Endothelial cell of umbilical vein (primary cell): ENCODE data around the gene CARD11. TPM values are rescaled to one million over a fixed set of nuclear protein-coding genes. Genes with fewer than 3 reads are reported as not detected.

Experiments
- BruUV-seq: library from RNA; stranded (reverse); fragments of 400-500 nt; replicated peaks from 2 replicates; lab custom pipeline; 2021; lab: Mats Ljungman, UMichigan
- CTCF ChIA-PET: fragments of 300-600, 350-600 bp; sonication (Branson Sonifier 250); formaldehyde crosslinking; loops from one replicate; lab custom pipeline; 2021; ENCODE audit warnings: antibody characterized with exemption, inconsistent platforms; lab: Charles Lee
- POLR2A ChIA-PET: fragments of 300-600, 350-600 bp; sonication (Branson Sonifier 250); formaldehyde crosslinking; loops from one replicate; lab custom pipeline; 2021; ENCODE audit warnings: antibody characterized with exemption, inconsistent platforms; lab: Charles Lee
- DNase-seq: peaks from one replicate; pipeline ENCODE4 v3.0.0-alpha.2; 2011; ENCODE audit warnings: low read depth, low spot score
- FAIRE-seq: peaks from 2 replicates; lab custom pipeline; 2011; peaks lifted over from hg19 to GRCh38; lab: Jason Lieb, UNC
- H2AFZ ChIP-seq: 2 replicates; pipeline ENCODE4 v1.6.0; 2012; ENCODE audit warnings: low read depth, low read length, control low read depth, inconsistent platforms
- H3K27ac ChIP-seq: 2 replicates; pipeline ENCODE4 v1.5.1; 2011; ENCODE audit warnings: low read depth, mild to moderate bottlenecking, control low read depth, low read length, moderate library complexity; ENCODE audit not compliant: insufficient read depth
- H3K27me3 ChIP-seq, 2 experiments: 2 replicates each; pipeline versions ENCODE4 v1.6.0 to v1.6.1; 2011; ENCODE audit warnings: low read length in 2 of 2, mixed read lengths in 1 of 2; ENCODE audit not compliant: control insufficient read depth in 2 of 2, insufficient read depth in 2 of 2
- H3K36me3 ChIP-seq, 2 experiments: 2 replicates in 1 of 2; 3 replicates in 1 of 2; pipeline ENCODE4 v1.5.1; 2011; ENCODE audit warnings: low read length in 2 of 2, mild to moderate bottlenecking in 1 of 2, moderate library complexity in 1 of 2; ENCODE audit not compliant: control insufficient read depth in 2 of 2, insufficient read depth in 2 of 2; ENCODE audit errors: extremely low read depth in 1 of 2
- H3K4me1 ChIP-seq: 3 replicates; pipeline ENCODE4 v1.5.1; 2011; ENCODE audit warnings: mild to moderate bottlenecking, low read length; ENCODE audit not compliant: control insufficient read depth, insufficient read depth; ENCODE audit errors: extremely low read depth
- H3K4me2 ChIP-seq: 2 replicates; pipeline ENCODE4 v1.6.1; 2011; ENCODE audit warnings: low read length, control low read depth, mixed read lengths; ENCODE audit not compliant: insufficient read depth
- H3K4me3 ChIP-seq, 3 experiments: fragments of 200-600 bp in 1 of 3; sonication (generic), shearing (Covaris generic) in 1 of 3; replicated peaks in 1 of 3; 2 replicates each; pipeline ENCODE4 v1.5.1; 2011 to 2016; ENCODE audit warnings: control low read depth in 3 of 3, low read length in 3 of 3, mild to moderate bottlenecking in 2 of 3, inconsistent platforms in 1 of 3, low read depth in 1 of 3, moderate library complexity in 1 of 3; ENCODE audit not compliant: insufficient read depth in 1 of 3
- H3K79me2 ChIP-seq: 2 replicates; pipeline ENCODE4 v1.6.0; 2012; ENCODE audit warnings: low read length, inconsistent platforms; ENCODE audit not compliant: control insufficient read depth, insufficient read depth
- H3K9ac ChIP-seq: replicated peaks from 2 replicates; pipeline ENCODE3; 2011; ENCODE audit warnings: low read length, control low read depth; ENCODE audit not compliant: insufficient read depth; ENCODE audit errors: extremely low read depth
- H3K9me1 ChIP-seq: replicated peaks from 3 replicates; pipeline ENCODE4 v1.6.0; 2011; ENCODE audit warnings: mild to moderate bottlenecking, low read length; ENCODE audit not compliant: control insufficient read depth, insufficient read depth; ENCODE audit errors: extremely low read depth
- H3K9me3 ChIP-seq: replicated peaks from 2 replicates; pipeline ENCODE4 v1.5.1; 2012; ENCODE audit warnings: low read length, inconsistent platforms; ENCODE audit not compliant: control insufficient read depth, insufficient read depth
- H4K20me1 ChIP-seq: replicated peaks from 2 replicates; pipeline ENCODE3; 2011; ENCODE audit warnings: mild to moderate bottlenecking, low read length; ENCODE audit not compliant: control insufficient read depth, insufficient read depth; ENCODE audit errors: extremely low read depth
- CTCF ChIP-seq, 2 donors: IDR thresholded peaks; 1 replicate in 1 of 2; 2 replicates in 1 of 2; pipeline ENCODE4 v1.5.1; 2011; ENCODE audit warnings: low read length in 2 of 2, mild to moderate bottlenecking in 2 of 2, moderate library complexity in 2 of 2, control low read depth in 1 of 2, inconsistent platforms in 1 of 2, low read depth in 1 of 2; ENCODE audit not compliant: insufficient read depth in 1 of 2; ENCODE audit errors: extremely low read depth in 1 of 2
- EZH2 ChIP-seq: IDR thresholded peaks from 2 replicates; pipeline ENCODE4 v1.6.1; 2012; ENCODE audit warnings: borderline replicate concordance, low read depth, mild to moderate bottlenecking, moderate library complexity, low read length, inconsistent platforms; ENCODE audit not compliant: severe bottlenecking
- FOS ChIP-seq: IDR thresholded peaks from 2 replicates; pipeline ENCODE4 v1.6.1; 2011; ENCODE audit warnings: mild to moderate bottlenecking, low read length, moderate library complexity, borderline replicate concordance; ENCODE audit not compliant: insufficient read depth
- GATA2 ChIP-seq: IDR thresholded peaks from 2 replicates; pipeline ENCODE4 v1.7.0; 2011; ENCODE audit warnings: low read depth, mild to moderate bottlenecking, moderate library complexity, mixed read lengths, low read length; ENCODE audit not compliant: insufficient read length, insufficient read depth
- JUN ChIP-seq: IDR thresholded peaks from 2 replicates; pipeline ENCODE4 v1.6.1; 2011; ENCODE audit warnings: borderline replicate concordance, low read depth; ENCODE audit not compliant: insufficient read length, insufficient read depth
- MAX ChIP-seq: IDR thresholded peaks from 2 replicates; pipeline ENCODE4 v1.6.1; 2011; ENCODE audit not compliant: insufficient read depth, insufficient read length
- MYC ChIP-seq: IDR thresholded peaks from one replicate; pipeline ENCODE4 v1.6.1; 2011; ENCODE audit warnings: mild to moderate bottlenecking, low read depth, low read length
- POLR2A ChIP-seq: IDR thresholded peaks from 2 replicates; pipeline ENCODE4 v1.6.1; 2012; ENCODE audit warnings: low read depth, mild to moderate bottlenecking, control low read depth, low read length
- POLR2AphosphoS5 ChIP-seq: IDR thresholded peaks from 2 replicates; pipeline ENCODE4 v1.6.1; 2012; ENCODE audit warnings: low read depth, mild to moderate bottlenecking, control low read depth, low read length, moderate library complexity; ENCODE audit not compliant: insufficient read depth
- dilution Hi-C: fragments of 300-500 bp; cut with MboI; formaldehyde crosslinking; loops from one replicate; pipeline ENCODE4 v1.15.0; 2019; ENCODE audit warnings: low sequenced_read_pairs; ENCODE audit not compliant: extremely low pct_ligation_motif_present
- intact Hi-C: fragments of 100-400 bp; cut with micrococcal nuclease; formaldehyde crosslinking; loops from one replicate; pipeline ENCODE4 v1.10.0; 2022
- polyA plus RNA-seq, 4 experiments: library from polyadenylated mRNA; depleted of rRNA in 3 of 4; stranded (reverse) in 3 of 4; unstranded in 1 of 4; fragments of >200 nt; gene quantifications; 2 replicates each; pipeline versions ENCODE4 v1.2.1 to v1.2.3, GENCODE V29; 2011 to 2012; ENCODE audit warnings: missing spikeins in 1 of 4
- total RNA-seq: library from RNA; stranded (reverse); gene quantifications from 2 replicates; pipeline ENCODE4 v1.2.3, GENCODE V29; 2021

The CARD11 gene
- total and polyA plus RNA-seq, 2 donors (not counting 3 experiments of a cell fraction or from before 2014, with no cell fraction given): 20.4 to 41.8 TPM

GRCh38 chr7:3083350-3083749 lies 39.7 kb upstream of the CARD11 start:
- Histone ChIP-seq H2AFZ (no peak overlapping the region), H3K9me1 (no peaks in the 10 kb centered on the region), H3K4me1 (no peaks in the 10 kb centered on the region), H3K79me2 (no peaks in the 10 kb centered on the region), H3K4me3 (no peak overlapping the region), H3K27me3 (peaks cover 1 to 2% of the 10 kb centered on the region in 2 experiments), H3K36me3 (no peaks in the 10 kb centered on the region), H4K20me1 (no peaks in the 10 kb centered on the region), H3K9me3 (no peaks in the 10 kb centered on the region), H3K4me2 (no peak overlapping the region), H3K27ac (no peak overlapping the region), H3K9ac (no peak overlapping the region)
- DNase-seq (no peak), FAIRE-seq (no peak)
- BruUV-seq: no TSS peak
- no peak for TF ChIP-seq MYC
- no peak for TF ChIP-seq POLR2A
- no peak for TF ChIP-seq CTCF (IDR thresholded peaks at IDR 0.05; ENCODE audit: extremely low read depth in 1 of 2, insufficient read depth in 1 of 2, low read depth in 1 of 2, low read length in 2 of 2)
- no peak for TF ChIP-seq POLR2AphosphoS5
- dilution Hi-C loops (no loop called here), intact Hi-C loops (no loop called here)
- ChIA-PET CTCF (interaction anchor here (1.0 kb wide), 1 partner anchor 9 kb away, joined by 3 read pairs; no protein-coding TSS in a partner anchor), POLR2A (no interaction called here)

GRCh38 chr7:3082831-3083230 lies 39.2 kb upstream of the CARD11 start:
- Histone ChIP-seq H3K9me1 (no peaks in the 10 kb centered on the region), H2AFZ (no peak overlapping the region), H3K27ac (no peak overlapping the region), H3K9ac (no peak overlapping the region), H3K9me3 (no peaks in the 10 kb centered on the region), H3K4me1 (no peaks in the 10 kb centered on the region), H3K27me3 (peaks cover 1 to 2% of the 10 kb centered on the region in 2 experiments), H4K20me1 (no peaks in the 10 kb centered on the region), H3K4me2 (no peak overlapping the region), H3K79me2 (no peaks in the 10 kb centered on the region), H3K36me3 (no peaks in the 10 kb centered on the region), H3K4me3 (no peak overlapping the region)
- ChIA-PET CTCF (interaction anchor here (1.0 kb wide), 1 partner anchor 9 kb away, joined by 3 read pairs; no protein-coding TSS in a partner anchor), POLR2A (no interaction called here)
- dilution Hi-C loops (no loop called here), intact Hi-C loops (no loop called here)
- TF ChIP-seq JUN (no peak), POLR2AphosphoS5 (no peak), CTCF (IDR thresholded peaks at IDR 0.05; ENCODE audit: extremely low read depth in 1 of 2, insufficient read depth in 1 of 2, low read depth in 1 of 2, low read length in 2 of 2) (no peak), GATA2 (no peak), MAX (no peak), EZH2 (no peak), MYC (no peak), FOS (no peak), POLR2A (no peak)
- DNase-seq: no peak
- no TSS peak for BruUV-seq
- FAIRE-seq: no peak
